MM.1S (cell line): ENCODE measurements around the gene MVK.

Source experiments
- DNase-seq: peaks from one replicate; pipeline ENCODE4 v3.0.0-alpha.2; 2015
- H2AFZ ChIP-seq: fragments of 300-600 bp; sonication (generic); 2 replicates; pipeline ENCODE4 v1.6.0; 2016; ENCODE audit warnings: antibody characterized with exemption, low read length
- H3F3A ChIP-seq: fragments of 300-600 bp; sonication (generic); 2 replicates; pipeline ENCODE4 v1.6.1; 2016; ENCODE audit warnings: mild to moderate bottlenecking, antibody characterized with exemption, low read length, moderate library complexity, mixed read lengths; ENCODE audit not compliant: insufficient read depth
- H3K27ac ChIP-seq: fragments of 300-600 bp; sonication (generic); 2 replicates; pipeline ENCODE4 v1.5.1; 2016; ENCODE audit warnings: mild to moderate bottlenecking, low read length
- H3K27me3 ChIP-seq: fragments of 300-600 bp; sonication (generic); replicated peaks from 2 replicates; pipeline ENCODE4 v1.6.0; 2016; ENCODE audit warnings: low read length; ENCODE audit not compliant: insufficient read depth
- H3K36me3 ChIP-seq: fragments of 300-600 bp; sonication (generic); replicated peaks from 2 replicates; pipeline ENCODE4 v1.6.1; 2016; ENCODE audit warnings: mild to moderate bottlenecking, low read length, mixed read lengths; ENCODE audit not compliant: insufficient read depth
- H3K4me1 ChIP-seq: fragments of 300-600 bp; sonication (generic); 2 replicates; pipeline ENCODE4 v1.6.1; 2016; ENCODE audit warnings: low read length, mixed read lengths
- H3K4me2 ChIP-seq: fragments of 300-600 bp; sonication (generic); 2 replicates; pipeline ENCODE4 v1.6.0; 2016; ENCODE audit warnings: low read depth, low read length
- H3K4me3 ChIP-seq: fragments of 300-600 bp; sonication (generic); 2 replicates; pipeline ENCODE4 v1.5.1; 2016; ENCODE audit warnings: low read length, mixed read lengths
- H3K79me2 ChIP-seq: fragments of 300-600 bp; sonication (generic); 2 replicates; pipeline ENCODE4 v1.6.1; 2016; ENCODE audit warnings: mixed run types, low read length, mixed read lengths
- H3K9ac ChIP-seq: fragments of 300-600 bp; sonication (generic); 2 replicates; pipeline ENCODE4 v1.6.1; 2016; ENCODE audit warnings: low read length, mixed read lengths
- H3K9me2 ChIP-seq: fragments of 300-600 bp; sonication (generic); replicated peaks from 2 replicates; pipeline ENCODE4 v1.6.1; 2016; ENCODE audit warnings: mild to moderate bottlenecking, low read length, mixed read lengths; ENCODE audit not compliant: insufficient read depth
- H3K9me3 ChIP-seq: fragments of 300-600 bp; sonication (generic); replicated peaks from 2 replicates; pipeline ENCODE4 v1.6.1; 2016; ENCODE audit warnings: mild to moderate bottlenecking, low read length, mixed read lengths; ENCODE audit not compliant: insufficient read depth
- H4K20me1 ChIP-seq: fragments of 300-600 bp; sonication (generic); 2 replicates; pipeline ENCODE4 v1.6.1; 2016; ENCODE audit warnings: mild to moderate bottlenecking, low read length, moderate library complexity, mixed read lengths; ENCODE audit not compliant: insufficient read depth
- CTCF ChIP-seq: fragments of 300-600 bp; sonication (generic); IDR thresholded peaks from 2 replicates; pipeline ENCODE4 v1.5.1; 2016; ENCODE audit warnings: antibody characterized with exemption, low read length, mixed read lengths
- EZH2 ChIP-seq: fragments of 300-600 bp; sonication (generic); optimal IDR thresholded peaks from 2 replicates; pipeline ENCODE3; 2017; ENCODE audit warnings: low read depth, mild to moderate bottlenecking, antibody characterized with exemption, low read length, mixed read lengths
- EZH2phosphoT487 ChIP-seq: fragments of 300-600 bp; sonication (generic); IDR thresholded peaks from 2 replicates; pipeline ENCODE4 v1.6.1; 2018; ENCODE audit warnings: antibody characterized with exemption, low read length

Gene MVK

GRCh38 chr12:109560867-109561710 is 12.5 kb upstream of the MVK start:
- TF ChIP-seq EZH2 (no peak), CTCF (no peak), EZH2phosphoT487 (no peak)
- Histone ChIP-seq H3F3A (no peaks in the 10 kb centered on the region), H3K27ac (no peak overlapping the region), H2AFZ (no peak overlapping the region), H4K20me1 (no peaks in the 10 kb centered on the region), H3K9me2 (no peaks in the 10 kb centered on the region), H3K36me3 (no peaks in the 10 kb centered on the region), H3K4me3 (no peak overlapping the region), H3K4me1 (no peaks in the 10 kb centered on the region), H3K9ac (no peak overlapping the region), H3K27me3 (no peaks in the 10 kb centered on the region), H3K9me3 (no peaks in the 10 kb centered on the region), H3K4me2 (no peak overlapping the region), H3K79me2 (no peaks in the 10 kb centered on the region)
- DNase-seq, result no peak

GRCh38 chr12:109561711-109562030 is 11.9 kb upstream of the MVK start:
- TF ChIP-seq CTCF, result no peak
- no peak for TF ChIP-seq EZH2
- TF ChIP-seq EZH2phosphoT487, result no peak
- no peaks in the 10 kb centered on the region for H3K9me3 ChIP-seq

GRCh38 chr12:109562871-109563270 is 10.7 kb upstream of the MVK start:
- Histone ChIP-seq H3K27ac (no peak overlapping the region), H3K27me3 (no peaks in the 10 kb centered on the region), H3K9ac (no peak overlapping the region), H3K4me3 (no peak overlapping the region), H3K9me3 (no peaks in the 10 kb centered on the region), H2AFZ (no peak overlapping the region), H3F3A (no peaks in the 10 kb centered on the region), H3K36me3 (no peaks in the 10 kb centered on the region), H3K4me2 (no peak overlapping the region), H3K4me1 (no peaks in the 10 kb centered on the region), H3K79me2 (no peaks in the 10 kb centered on the region), H4K20me1 (no peaks in the 10 kb centered on the region), H3K9me2 (no peaks in the 10 kb centered on the region)
- TF ChIP-seq EZH2phosphoT487 (no peak), EZH2 (no peak), CTCF (no peak)
- DNase-seq, result no peak

More at GRCh38 chr12:109561711-109562030, 11.9 kb upstream of the MVK start:
- Histone ChIP-seq H3K9ac (no peak overlapping the region), H3K4me1 (no peaks in the 10 kb centered on the region), H3K27me3 (no peaks in the 10 kb centered on the region), H3K79me2 (no peaks in the 10 kb centered on the region), H2AFZ (no peak overlapping the region), H3K9me2 (no peaks in the 10 kb centered on the region), H3F3A (no peaks in the 10 kb centered on the region), H4K20me1 (no peaks in the 10 kb centered on the region), H3K4me2 (no peak overlapping the region), H3K4me3 (no peak overlapping the region), H3K27ac (no peak overlapping the region), H3K36me3 (no peaks in the 10 kb centered on the region)
- no peak for DNase-seq
